SK-N-SH (cell line): ENCODE results near the gene ANKEF1. TPM values are rescaled to one million over a fixed set of nuclear protein-coding genes. Genes with fewer than 3 reads are reported as not detected.

ENCODE experiments used
- CTCF ChIA-PET: fragments of 300-600, 350-600 bp; formaldehyde crosslinking; extraction: SDS; loops from one replicate; lab custom pipeline; 2021; lab: Yijun Ruan, JAX
- POLR2A ChIA-PET: fragments of 350-600 bp; sonication (Branson Sonifier 250); formaldehyde crosslinking; extraction: SDS; loops from one replicate; lab custom pipeline; 2020; ENCODE audit warnings: antibody characterized with exemption, inconsistent platforms; lab: Yijun Ruan, JAX
- DNase-seq: peaks from one replicate; pipeline ENCODE4 v3.0.0; 2012
- H2AFZ ChIP-seq: fragments of 200-600 bp; sonication (generic); 2 replicates; pipeline ENCODE4 v1.8.1; 2016; ENCODE audit warnings: antibody characterized with exemption, mild to moderate bottlenecking, low read depth
- H3F3A ChIP-seq: fragments of 200-600 bp; sonication (generic); replicated peaks from 2 replicates; pipeline ENCODE3; 2016; ENCODE audit warnings: antibody characterized with exemption, mild to moderate bottlenecking; ENCODE audit not compliant: insufficient read depth
- H3K27ac ChIP-seq, 2 experiments: fragments of 200-500 bp in 1 of 2; fragments of 200-600 bp in 1 of 2; sonication (Bioruptor generic) in 1 of 2; sonication (generic), shearing (Covaris generic) in 1 of 2; 2 replicates each; pipeline versions ENCODE4 v1.5.1 to v1.6.1; 2014 to 2016; ENCODE audit warnings: low read depth in 2 of 2, inconsistent platforms in 1 of 2, low read length in 1 of 2, mild to moderate bottlenecking in 1 of 2, mixed read lengths in 1 of 2
- H3K27me3 ChIP-seq: fragments of 200-600 bp; sonication (generic), shearing (Covaris generic); 2 replicates; pipeline ENCODE4 v1.6.1; 2016; ENCODE audit warnings: mixed run types; ENCODE audit not compliant: insufficient read depth
- H3K36me3 ChIP-seq, 2 experiments: fragments of 200-500 bp in 1 of 2; fragments of 200-600 bp in 1 of 2; sonication (Bioruptor generic) in 1 of 2; sonication (generic) in 1 of 2; replicated peaks in 1 of 2; 2 replicates each; pipeline versions ENCODE3 to v1.5.1; 2014 to 2016; ENCODE audit warnings: low read length in 1 of 2, mild to moderate bottlenecking in 1 of 2; ENCODE audit not compliant: insufficient read depth in 2 of 2, control insufficient read depth in 1 of 2
- H3K4me1 ChIP-seq, 2 experiments: fragments of 200-500 bp in 1 of 2; fragments of 200-600 bp in 1 of 2; sonication (Bioruptor generic) in 1 of 2; sonication (generic), shearing (Covaris generic) in 1 of 2; 2 replicates each; pipeline versions ENCODE4 v1.5.1 to v1.6.1; 2014 to 2016; ENCODE audit warnings: low read depth in 1 of 2, low read length in 1 of 2, mixed run types in 1 of 2; ENCODE audit not compliant: insufficient read depth in 2 of 2, control insufficient read depth in 1 of 2
- H3K4me2 ChIP-seq: fragments of 200-600 bp; sonication (generic), shearing (Covaris generic); 2 replicates; pipeline ENCODE4 v1.6.1; 2017; ENCODE audit warnings: mixed run types
- H3K4me3 ChIP-seq, 2 experiments: fragments of 200-500 bp in 1 of 2; fragments of 200-600 bp in 1 of 2; sonication (Bioruptor generic) in 1 of 2; sonication (generic), shearing (Covaris generic) in 1 of 2; 2 replicates each; pipeline versions ENCODE4 v1.5.1 to v1.8.1; 2014 to 2016; ENCODE audit warnings: low read depth in 2 of 2, inconsistent platforms in 1 of 2, low read length in 1 of 2, mild to moderate bottlenecking in 1 of 2, mixed read lengths in 1 of 2, moderate library complexity in 1 of 2
- H3K79me2 ChIP-seq: fragments of 200-600 bp; sonication (generic); 2 replicates; pipeline ENCODE4 v1.8.1; 2017; ENCODE audit warnings: mild to moderate bottlenecking; ENCODE audit not compliant: insufficient read depth
- H3K9ac ChIP-seq: fragments of 200-600 bp; sonication (generic); 2 replicates; pipeline ENCODE4 v1.6.1; 2017; ENCODE audit warnings: mixed run types
- H3K9me2 ChIP-seq: fragments of 200-600 bp; sonication (generic); 2 replicates; pipeline ENCODE4 v1.6.1; 2017; ENCODE audit warnings: mixed run types
- H3K9me3 ChIP-seq: fragments of 200-600 bp; sonication (generic); 2 replicates; pipeline ENCODE4 v1.6.1; 2017; ENCODE audit warnings: mixed run types, mild to moderate bottlenecking, moderate library complexity
- H4K20me1 ChIP-seq: fragments of 200-600 bp; sonication (generic); 2 replicates; pipeline ENCODE4 v1.6.1; 2017; ENCODE audit warnings: mild to moderate bottlenecking, mixed run types; ENCODE audit not compliant: insufficient read depth
- EP300 ChIP-seq, 2 experiments: IDR thresholded peaks; 2 replicates each; pipeline versions ENCODE4 v1.4.0 to v1.6.1; 2012; ENCODE audit warnings: borderline replicate concordance in 1 of 2, low read depth in 1 of 2, low read length in 1 of 2
- FOXJ3 ChIP-seq: sonication (generic); formaldehyde crosslinking; IDR thresholded peaks from 2 replicates; pipeline ENCODE4 v1.5.1; 2020; ENCODE audit warnings: mild to moderate bottlenecking, missing genetic modification reagents
- GATA2 ChIP-seq: sonication (generic); formaldehyde crosslinking; IDR thresholded peaks from 2 replicates; pipeline ENCODE4 v1.5.0; 2020; ENCODE audit warnings: mild to moderate bottlenecking, missing genetic modification reagents
- MEF2A ChIP-seq: IDR thresholded peaks from 2 replicates; pipeline ENCODE4 v1.4.0; 2012; ENCODE audit warnings: low read depth, borderline replicate concordance
- NRF1 ChIP-seq: IDR thresholded peaks from 2 replicates; pipeline ENCODE4 v1.6.1; 2012; ENCODE audit warnings: low read depth, mild to moderate bottlenecking, low read length
- RAD21 ChIP-seq: IDR thresholded peaks from 2 replicates; pipeline ENCODE4 v1.6.1; 2012; ENCODE audit warnings: mild to moderate bottlenecking, low read length
- REST ChIP-seq: IDR thresholded peaks from 2 replicates; pipeline ENCODE4 v1.6.1; 2012; ENCODE audit warnings: mild to moderate bottlenecking, low read depth, low read length, moderate library complexity
- RFX5 ChIP-seq: IDR thresholded peaks from 2 replicates; pipeline ENCODE4 v1.6.1; 2012; ENCODE audit warnings: mild to moderate bottlenecking, improper control_type of control experiment, low read length
- RXRA ChIP-seq: IDR thresholded peaks from 2 replicates; pipeline ENCODE4 v1.4.0; 2012; ENCODE audit warnings: low read depth, mild to moderate bottlenecking, borderline replicate concordance
- SIN3A ChIP-seq: IDR thresholded peaks from 2 replicates; pipeline ENCODE4 v1.6.1; 2012; ENCODE audit warnings: low read depth, mild to moderate bottlenecking, low read length, moderate library complexity, borderline replicate concordance
- SMC3 ChIP-seq: IDR thresholded peaks from 2 replicates; pipeline ENCODE4 v1.6.1; 2012; ENCODE audit warnings: low read depth, low read length, improper control_type of control experiment
- TEAD4 ChIP-seq: IDR thresholded peaks from 2 replicates; pipeline ENCODE4 v1.4.0; 2012; ENCODE audit warnings: mild to moderate bottlenecking, borderline replicate concordance; ENCODE audit not compliant: insufficient read depth
- WGBS: methylation state at CpG from one replicate; pipeline ENCODE4 v1.1.6; 2017; ENCODE audit warnings: low lambda C conversion rate; 5-methylcytosine and 5-hydroxymethylcytosine counted together
- polyA plus RNA-seq, 3 experiments: library from polyadenylated mRNA; depleted of rRNA; stranded (reverse); fragments of >200 nt; gene quantifications; 2 replicates each; pipeline ENCODE4 v1.2.3, GENCODE V29; 2012
- TF ChIP-seq, protein P1 (sequence below): fragments of 150-350 bp; IDR thresholded peaks from 2 replicates; pipeline ENCODE4 v1.6.1; 2016; ENCODE audit warnings: mild to moderate bottlenecking, low read depth, low read length

ANKEF1 gene
- polyA plus RNA-seq, 1 of the 3 experiments (the other 2 are of a cell fraction) = 2.3 TPM

GRCh38 chr20:9985281-9985680 lies 49.5 kb upstream of the ANKEF1 start:
- no peak overlapping the region for H3K27ac ChIP-seq
- H3F3A ChIP-seq = peaks cover 8% of the 10 kb centered on the region
- no peaks in the 10 kb centered on the region for H3K9me2 ChIP-seq
- TF ChIP-seq RXRA = no peak
- TF ChIP-seq, protein P1, sequence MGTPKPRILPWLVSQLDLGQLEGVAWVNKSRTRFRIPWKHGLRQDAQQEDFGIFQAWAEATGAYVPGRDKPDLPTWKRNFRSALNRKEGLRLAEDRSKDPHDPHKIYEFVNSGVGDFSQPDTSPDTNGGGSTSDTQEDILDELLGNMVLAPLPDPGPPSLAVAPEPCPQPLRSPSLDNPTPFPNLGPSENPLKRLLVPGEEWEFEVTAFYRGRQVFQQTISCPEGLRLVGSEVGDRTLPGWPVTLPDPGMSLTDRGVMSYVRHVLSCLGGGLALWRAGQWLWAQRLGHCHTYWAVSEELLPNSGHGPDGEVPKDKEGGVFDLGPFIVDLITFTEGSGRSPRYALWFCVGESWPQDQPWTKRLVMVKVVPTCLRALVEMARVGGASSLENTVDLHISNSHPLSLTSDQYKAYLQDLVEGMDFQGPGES = no peak
- ChIA-PET POLR2A (no interaction called here), CTCF (interaction anchor here (0.8 to 1.1 kb wide), 2 partner anchors 367 to 442 kb away, joined by 3 read pairs; no protein-coding TSS in a partner anchor)
- no peaks in the 10 kb centered on the region for H3K79me2 ChIP-seq
- H3K4me3 ChIP-seq = no peak overlapping the region
- no peaks in the 10 kb centered on the region for H3K36me3 ChIP-seq
- H2AFZ ChIP-seq = no peak overlapping the region
- H4K20me1 ChIP-seq = no peaks in the 10 kb centered on the region
- no peaks in the 10 kb centered on the region for H3K9me3 ChIP-seq
- no peak for DNase-seq
- no peak overlapping the region for H3K4me2 ChIP-seq
- no peak overlapping the region for H3K9ac ChIP-seq
- H3K27me3 ChIP-seq = no peaks in the 10 kb centered on the region
- H3K4me1 ChIP-seq = no peaks in the 10 kb centered on the region; a peak in 2 of 4 replicates

GRCh38 chr20:9985773-9986172 lies 49.0 kb upstream of the ANKEF1 start:
- CTCF ChIA-PET = interaction anchor here (0.7 to 1.2 kb wide), 3 partner anchors 14 to 368 kb away, joined by 3 read pairs; no protein-coding TSS in a partner anchor
- no peak for TF ChIP-seq SMC3
- no peak for TF ChIP-seq TEAD4
- no peak for TF ChIP-seq FOXJ3 (CRISPR knock-in tag)
- TF ChIP-seq RAD21 = no peak
- TF ChIP-seq NRF1 = no peak
- no peak for TF ChIP-seq EP300 (IDR thresholded peaks at IDR 0.05; ENCODE audit: borderline replicate concordance in 1 of 2, low read depth in 1 of 2, low read length in 1 of 2)
- no peak for TF ChIP-seq REST
- no peak for TF ChIP-seq RFX5
- no peak for TF ChIP-seq GATA2
- TF ChIP-seq MEF2A = no peak
- TF ChIP-seq, protein P1 = no peak
- TF ChIP-seq SIN3A = no peak
- no peaks in the 10 kb centered on the region for H3K9me2 ChIP-seq
- no peak overlapping the region for H3K4me2 ChIP-seq
- H3K27me3 ChIP-seq = no peaks in the 10 kb centered on the region
- H3K4me3 ChIP-seq = no peak overlapping the region
- no peak for DNase-seq
- H3K79me2 ChIP-seq = no peaks in the 10 kb centered on the region
- H3K9me3 ChIP-seq = no peaks in the 10 kb centered on the region
- no peaks in the 10 kb centered on the region for H4K20me1 ChIP-seq
- H3K36me3 ChIP-seq = no peaks in the 10 kb centered on the region
- H3F3A ChIP-seq = peaks cover 8% of the 10 kb centered on the region
- no peak overlapping the region for H3K9ac ChIP-seq
- H3K27ac ChIP-seq = no peak overlapping the region
- WGBS = 60% methylated on average over 2 of the region's 2 CpGs
- POLR2A ChIA-PET = no interaction called here
- H3K4me1 ChIP-seq = no peaks in the 10 kb centered on the region; a peak in 2 of 4 replicates
- no peak overlapping the region for H2AFZ ChIP-seq
